KBM-7 (cell line): ENCODE data around the gene WNT3A.
A peak's percentile ranks its signal among the peaks of the same experiment; 100 is the strongest.

Experiments used
- DNase-seq: peaks from one replicate; pipeline ENCODE4 v3.0.0-alpha.2; 2015
- in situ Hi-C: fragments of 300-500 bp; cut with MboI; formaldehyde crosslinking; loops from 2 replicates; pipeline ENCODE4 v1.14.3; 2020; ENCODE audit warnings: low sequenced_read_pairs, low pct_unique_long_range_greater_than_20kb, mixed read lengths

WNT3A gene

DNA sequence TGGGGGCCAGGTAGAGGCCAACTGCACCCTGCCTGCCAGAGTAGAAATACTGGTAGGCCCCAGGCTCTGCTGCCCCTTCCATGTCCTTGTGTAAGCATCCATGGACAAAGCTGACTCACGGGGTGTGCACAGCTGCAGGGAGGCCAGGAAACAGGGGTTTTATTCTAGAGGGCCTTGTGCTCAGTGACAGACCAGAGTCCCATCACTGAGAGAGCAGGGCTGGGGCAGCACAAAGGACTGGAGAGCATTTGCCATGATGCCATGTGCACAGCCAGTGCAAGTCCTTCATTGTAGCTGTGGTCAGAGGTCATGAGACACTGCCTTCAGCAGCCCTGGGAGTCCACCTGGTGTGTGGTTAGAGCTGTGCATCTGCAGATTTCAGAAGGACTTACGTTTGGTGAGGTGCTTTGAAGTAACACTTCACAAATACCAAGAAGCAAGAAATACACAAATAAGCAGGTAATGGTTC, 83.8 kb downstream of the WNT3A start:
- no peak for DNase-seq
- in situ Hi-C loops: no loop called here

DNA sequence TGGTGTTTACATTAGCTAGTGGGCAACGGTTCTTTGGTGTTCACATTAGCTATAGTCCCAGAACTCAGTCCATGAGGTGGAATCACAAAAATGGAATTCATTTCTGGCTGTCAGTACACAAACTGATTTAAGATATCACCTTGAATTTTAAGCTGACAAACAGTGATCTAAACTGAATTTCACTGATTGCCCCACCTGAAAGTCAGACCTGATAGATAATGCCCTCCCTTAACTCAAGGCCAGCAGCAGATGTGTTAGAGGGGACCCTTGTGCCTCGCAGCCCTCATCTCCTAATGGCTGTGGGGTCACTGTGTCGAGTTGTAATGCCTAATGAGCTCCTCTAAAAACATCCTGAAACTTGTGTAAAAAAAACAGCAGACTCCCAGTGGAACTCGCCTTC, 84.3 kb downstream of the WNT3A start:
- in situ Hi-C loops: no loop called here
- no peak for DNase-seq

DNA sequence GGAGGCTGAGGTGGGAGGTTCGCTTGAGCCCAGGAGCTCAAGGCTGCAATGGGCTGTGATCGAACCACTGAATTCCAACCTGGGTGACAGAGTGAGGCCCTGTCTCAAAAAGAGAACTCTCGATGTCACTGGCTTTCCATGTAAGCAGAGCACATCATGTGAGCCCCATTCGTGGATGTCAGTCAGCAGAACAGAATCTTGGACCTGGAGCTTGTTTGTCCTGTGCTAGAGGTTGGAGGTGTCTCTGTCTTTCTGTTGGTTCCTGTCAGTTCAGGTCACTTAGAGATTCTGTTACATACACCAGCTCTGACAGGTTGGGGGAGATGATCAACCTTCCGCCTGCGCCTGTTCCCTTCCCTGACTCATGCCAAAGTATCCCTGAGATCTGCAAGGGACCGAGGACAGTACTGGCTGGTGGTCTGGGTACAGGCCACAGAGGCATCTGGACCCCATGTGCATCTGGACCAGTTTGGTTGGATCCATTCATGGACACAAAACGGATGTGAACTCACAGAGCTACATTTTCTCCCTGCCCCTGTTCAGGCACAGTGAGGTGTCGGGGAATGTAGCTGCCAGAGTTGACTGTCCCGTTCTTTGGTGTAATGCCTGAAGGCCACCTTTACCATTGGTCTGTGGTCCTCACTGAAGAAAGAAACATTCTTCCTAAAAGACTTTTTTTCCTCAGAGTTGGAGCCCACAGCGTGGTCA, 85.7 kb downstream of the WNT3A start:
- in situ Hi-C loops: no loop called here
- DNase-seq: no peak

DNA sequence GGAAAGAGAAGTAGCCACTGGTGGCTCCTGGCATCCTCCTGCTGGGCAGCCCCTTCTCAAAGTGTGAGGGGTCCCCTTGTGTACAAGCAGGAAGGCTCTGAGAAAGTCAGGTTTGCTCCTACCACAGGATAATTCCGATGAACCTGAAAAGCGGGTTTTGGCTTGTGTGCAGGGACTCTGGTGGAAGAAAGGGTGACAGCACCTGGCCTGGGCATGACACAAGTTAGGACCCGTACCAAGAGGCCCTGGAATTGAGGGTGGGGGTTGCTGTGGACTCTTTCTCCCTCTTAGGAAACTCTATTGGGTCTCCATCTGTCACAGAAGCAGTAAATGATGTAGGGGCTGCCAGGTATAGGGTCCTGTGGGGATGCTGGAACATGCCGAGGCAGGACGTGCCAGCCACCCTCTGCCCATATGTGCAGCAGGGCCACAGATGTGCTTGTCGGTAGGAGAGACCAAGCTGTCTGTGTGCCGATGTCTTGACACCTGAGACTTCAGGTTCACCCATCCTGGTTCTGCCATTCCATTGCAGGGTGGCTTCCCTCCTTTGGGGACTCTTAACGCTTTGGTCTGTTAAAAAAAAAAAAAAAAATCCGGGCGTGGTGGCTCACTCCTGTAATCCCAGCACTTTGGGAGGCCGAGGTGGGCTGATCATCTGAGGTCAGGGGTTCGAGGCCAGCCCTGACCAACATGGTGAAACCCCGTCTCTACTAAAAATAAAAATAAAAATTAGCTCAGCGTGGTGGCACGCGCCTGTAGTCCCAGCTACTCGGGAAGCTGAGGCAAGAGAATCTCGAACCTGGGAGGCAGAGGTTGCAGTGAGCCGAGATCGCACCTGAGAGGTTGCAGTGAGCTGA, 86.5 kb downstream of the WNT3A start:
- no peak for DNase-seq
- in situ Hi-C loops: no loop called here

DNA sequence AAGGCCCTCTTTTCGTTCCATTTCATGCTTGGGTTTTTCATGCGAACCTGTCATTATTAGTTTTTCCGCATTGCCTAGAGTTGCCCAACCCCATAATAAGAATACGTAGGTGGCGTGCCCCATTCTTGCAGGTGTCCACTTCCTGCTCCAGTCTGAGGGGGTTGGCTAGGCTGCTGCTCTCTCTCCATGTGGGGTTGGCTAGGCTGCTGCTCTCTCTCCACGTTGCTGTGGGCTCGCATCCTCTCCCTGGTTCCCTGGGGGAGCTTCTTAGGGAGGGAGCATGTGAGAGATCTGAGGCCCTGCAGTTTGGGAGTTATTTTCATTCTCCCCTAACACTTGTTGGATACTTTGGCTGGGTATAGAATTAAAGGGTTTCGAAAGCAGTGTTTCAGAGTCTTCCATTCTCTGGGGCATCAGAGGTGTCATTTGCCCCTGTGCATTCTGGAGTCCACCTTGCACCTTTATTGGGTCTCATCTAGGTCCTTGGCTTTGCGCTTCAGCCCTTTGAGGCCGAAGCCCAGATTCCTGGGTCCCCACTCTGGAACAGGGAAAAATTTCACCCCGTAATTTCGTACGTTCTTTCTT, 87.7 kb downstream of the WNT3A start:
- in situ Hi-C loops: no loop called here
- no peak for DNase-seq

DNA sequence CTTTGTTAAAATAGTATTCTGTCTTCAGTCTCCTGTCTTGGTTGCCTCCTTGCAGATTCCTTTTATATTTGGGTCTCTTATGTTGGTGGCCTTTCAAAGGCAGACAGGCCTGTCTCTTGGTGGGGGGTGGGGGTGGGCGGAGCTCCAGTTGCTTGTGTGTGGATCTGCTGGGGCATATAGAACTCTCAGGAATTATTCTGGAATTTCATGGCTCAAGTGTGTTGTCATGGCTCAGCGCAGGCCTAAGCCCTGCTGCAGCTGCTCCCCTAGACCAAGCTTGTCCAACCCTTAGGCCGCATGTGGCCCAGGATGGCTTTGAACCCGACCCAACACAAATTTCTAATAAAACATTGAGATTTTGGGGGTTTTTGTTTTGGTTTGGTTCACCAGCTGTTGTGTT, 88.4 kb downstream of the WNT3A start:
- no peak for DNase-seq
- in situ Hi-C loops: no loop called here

DNA sequence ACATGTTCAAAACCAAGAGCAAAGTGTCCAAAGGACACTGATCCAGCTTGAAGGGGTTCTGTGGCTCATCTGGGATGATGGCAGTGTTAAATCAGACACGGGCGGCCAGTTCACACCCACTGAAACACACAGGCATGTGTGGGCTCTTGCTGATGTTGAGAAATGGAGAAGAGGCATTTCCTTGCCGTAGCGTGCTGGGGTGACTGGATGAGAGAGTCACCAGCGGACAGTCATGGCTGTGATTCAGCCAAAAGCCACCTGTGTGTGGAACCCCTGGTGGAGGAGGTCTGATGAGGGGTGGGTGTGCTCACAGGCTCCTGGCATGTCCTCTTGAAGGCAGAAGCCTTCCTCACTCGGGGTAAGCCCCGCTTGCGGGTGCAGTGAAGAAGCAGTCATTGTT, 89.1 kb downstream of the WNT3A start:
- in situ Hi-C loops: no loop called here
- no peak for DNase-seq

DNA sequence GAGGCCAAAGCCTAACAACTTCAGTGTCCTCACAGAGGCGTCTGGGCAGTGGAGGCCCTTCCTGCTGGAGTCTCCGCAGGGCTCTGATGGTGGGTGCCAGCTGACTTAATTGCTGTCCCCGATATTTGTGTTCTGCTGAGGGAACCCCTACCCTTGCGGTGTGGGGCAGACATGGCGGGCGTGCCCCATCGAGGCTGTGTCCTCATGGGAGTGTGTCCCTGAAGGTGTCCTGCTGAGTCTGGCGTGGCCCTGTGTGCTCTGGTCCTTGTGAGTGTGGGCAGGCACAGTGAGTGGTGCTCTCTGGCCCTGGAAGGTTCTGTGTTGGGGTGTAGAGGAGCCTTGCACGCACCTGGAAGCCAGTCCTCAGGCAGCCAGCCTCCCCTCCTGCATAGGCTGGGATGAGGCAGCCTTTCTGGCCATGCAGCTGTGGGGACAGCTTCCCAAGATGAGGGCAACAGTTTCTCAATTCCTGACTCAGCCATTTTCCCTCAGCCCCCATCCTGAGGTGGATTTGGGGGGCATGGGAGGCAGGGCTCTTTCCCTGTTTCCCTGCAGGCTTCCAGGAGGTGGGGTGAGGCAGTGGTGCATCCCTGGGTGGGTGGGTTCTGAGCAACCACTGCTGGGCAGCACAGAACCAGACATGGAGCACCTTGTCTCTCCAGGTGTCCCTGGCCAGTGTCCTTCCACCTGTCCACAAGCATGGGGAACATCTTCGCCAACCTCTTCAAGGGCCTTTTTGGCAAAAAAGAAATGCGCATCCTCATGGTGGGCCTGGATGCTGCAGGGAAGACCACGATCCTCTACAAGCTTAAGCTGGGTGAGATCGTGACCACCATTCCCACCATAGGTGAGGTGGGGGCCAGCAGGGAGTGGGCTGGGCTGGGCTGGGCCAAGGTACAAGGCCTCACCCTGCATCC, 89.9 kb downstream of the WNT3A start:
- no peak for DNase-seq
- in situ Hi-C loops: no loop called here

DNA sequence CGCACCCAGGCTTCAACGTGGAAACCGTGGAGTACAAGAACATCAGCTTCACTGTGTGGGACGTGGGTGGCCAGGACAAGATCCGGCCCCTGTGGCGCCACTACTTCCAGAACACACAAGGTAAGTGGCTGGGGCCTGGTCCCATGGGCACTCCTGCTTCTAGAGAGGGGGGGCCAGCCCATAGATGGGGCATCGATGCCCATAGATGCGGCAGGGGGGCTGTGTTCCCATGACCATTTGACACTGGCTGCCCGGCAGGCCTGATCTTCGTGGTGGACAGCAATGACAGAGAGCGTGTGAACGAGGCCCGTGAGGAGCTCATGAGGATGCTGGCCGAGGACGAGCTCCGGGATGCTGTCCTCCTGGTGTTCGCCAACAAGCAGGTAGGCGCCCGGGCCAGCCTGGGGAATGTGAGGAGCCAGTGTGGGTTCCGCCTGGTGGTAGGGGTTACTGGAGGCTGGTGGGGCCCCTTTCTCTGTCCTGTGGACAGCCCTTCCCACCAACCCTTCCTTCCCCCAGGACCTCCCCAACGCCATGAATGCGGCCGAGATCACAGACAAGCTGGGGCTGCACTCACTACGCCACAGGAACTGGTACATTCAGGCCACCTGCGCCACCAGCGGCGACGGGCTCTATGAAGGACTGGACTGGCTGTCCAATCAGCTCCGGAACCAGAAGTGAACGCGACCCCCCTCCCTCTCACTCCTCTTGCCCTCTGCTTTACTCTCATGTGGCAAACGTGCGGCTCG, 90.7 kb downstream of the WNT3A start:
- in situ Hi-C loops: no loop called here
- no peak for DNase-seq

DNA sequence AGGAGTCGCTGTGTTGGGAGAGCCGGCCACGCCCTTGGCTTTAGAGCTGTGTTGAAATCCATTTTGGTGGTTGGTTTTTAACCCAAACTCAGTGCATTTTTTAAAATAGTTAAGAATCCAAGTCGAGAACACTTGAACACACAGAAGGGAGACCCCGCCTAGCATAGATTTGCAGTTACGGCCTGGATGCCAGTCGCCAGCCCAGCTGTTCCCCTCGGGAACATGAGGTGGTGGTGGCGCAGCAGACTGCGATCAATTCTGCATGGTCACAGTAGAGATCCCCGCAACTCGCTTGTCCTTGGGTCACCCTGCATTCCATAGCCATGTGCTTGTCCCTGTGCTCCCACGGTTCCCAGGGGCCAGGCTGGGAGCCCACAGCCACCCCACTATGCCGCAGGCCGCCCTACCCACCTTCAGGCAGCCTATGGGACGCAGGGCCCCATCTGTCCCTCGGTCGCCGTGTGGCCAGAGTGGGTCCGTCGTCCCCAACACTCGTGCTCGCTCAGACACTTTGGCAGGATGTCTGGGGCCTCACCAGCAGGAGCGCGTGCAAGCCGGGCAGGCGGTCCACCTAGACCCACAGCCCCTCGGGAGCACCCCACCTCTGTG, 91.6 kb downstream of the WNT3A start:
- in situ Hi-C loops: no loop called here
- DNase-seq: no peak

DNA sequence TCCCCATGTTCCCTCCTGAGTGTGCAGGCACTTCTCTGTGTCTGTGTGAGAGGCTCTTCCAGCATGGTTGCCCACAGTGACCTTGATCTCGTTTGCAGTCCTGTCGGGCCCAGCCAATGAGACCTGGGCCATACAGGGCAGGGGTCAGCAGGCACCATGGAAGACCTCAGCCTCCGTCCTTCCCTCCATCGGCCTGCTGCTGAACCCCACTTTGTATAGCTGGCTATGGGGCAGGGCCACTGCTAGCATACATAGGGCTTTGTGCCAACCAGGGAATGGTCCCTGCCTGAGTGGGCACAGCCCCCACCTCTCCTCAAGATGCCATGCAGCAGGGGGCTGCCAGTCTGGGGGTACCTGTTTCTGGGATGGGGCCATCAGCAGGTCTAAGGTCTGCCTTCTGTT, 92.5 kb downstream of the WNT3A start:
- in situ Hi-C loops: no loop called here

DNA sequence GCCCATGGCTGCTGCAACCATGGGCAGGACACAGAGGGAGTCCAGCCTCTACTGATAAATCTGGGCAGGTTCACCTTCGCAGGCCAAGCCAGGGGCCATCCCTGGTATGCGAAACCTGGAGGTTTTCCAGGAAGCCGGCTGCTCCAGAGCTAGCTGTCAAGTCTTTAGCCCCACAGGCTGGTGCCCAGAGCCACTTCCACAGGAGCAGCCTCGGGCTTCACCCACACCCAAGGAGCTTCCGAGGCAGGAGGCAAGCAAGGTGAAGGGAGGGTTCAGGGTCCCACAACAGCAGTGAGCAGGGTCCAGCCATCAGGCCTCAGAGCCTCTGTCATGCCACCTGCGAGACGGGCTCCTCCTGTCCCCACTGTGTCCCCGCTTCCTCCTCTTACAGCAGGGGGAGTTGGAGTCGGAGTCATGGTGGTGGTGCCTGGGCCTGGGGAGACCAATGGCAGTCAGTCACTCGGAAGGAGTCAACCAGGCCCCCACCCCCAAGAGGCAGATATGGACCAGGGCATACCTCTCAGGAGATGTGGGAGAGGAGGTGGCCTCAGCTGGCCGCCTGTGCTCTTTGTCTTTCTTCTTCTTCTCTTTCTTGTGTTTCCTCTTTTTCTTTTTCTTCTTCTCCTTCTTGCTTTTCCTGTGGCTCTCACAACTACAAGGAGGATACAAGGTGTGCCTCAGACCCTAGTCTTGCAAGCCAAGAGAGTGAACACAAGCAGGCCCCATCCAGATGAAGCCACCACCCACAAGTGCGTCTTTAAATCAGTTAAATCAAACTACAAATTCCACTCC, 94.2 kb downstream of the WNT3A start:
- in situ Hi-C loops: no loop called here
- DNase-seq: peak; percentile 21

More for the DNA sequence above, 92.5 kb downstream of the WNT3A start:
- no peak for DNase-seq

DNA sequence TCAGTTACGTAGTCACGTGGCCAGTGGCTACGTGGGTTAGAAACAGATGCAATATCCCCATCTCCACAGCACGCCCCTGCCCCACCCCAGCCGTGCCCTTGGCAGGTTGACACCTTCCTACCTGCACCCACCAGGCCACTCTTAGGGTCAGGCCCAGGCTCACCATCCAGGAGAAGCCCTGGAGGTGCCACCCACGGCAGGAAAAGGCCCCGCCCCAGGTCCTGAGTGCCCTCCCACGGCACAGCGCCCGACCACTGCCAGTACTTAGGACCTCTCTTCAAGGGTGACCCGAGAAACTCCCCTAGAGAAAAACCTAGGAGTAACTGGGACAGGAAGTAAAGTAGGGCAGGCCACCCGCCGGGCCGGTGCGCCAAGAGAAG, 94.8 kb downstream of the WNT3A start:
- in situ Hi-C loops: no loop called here
- no peak for DNase-seq

DNA sequence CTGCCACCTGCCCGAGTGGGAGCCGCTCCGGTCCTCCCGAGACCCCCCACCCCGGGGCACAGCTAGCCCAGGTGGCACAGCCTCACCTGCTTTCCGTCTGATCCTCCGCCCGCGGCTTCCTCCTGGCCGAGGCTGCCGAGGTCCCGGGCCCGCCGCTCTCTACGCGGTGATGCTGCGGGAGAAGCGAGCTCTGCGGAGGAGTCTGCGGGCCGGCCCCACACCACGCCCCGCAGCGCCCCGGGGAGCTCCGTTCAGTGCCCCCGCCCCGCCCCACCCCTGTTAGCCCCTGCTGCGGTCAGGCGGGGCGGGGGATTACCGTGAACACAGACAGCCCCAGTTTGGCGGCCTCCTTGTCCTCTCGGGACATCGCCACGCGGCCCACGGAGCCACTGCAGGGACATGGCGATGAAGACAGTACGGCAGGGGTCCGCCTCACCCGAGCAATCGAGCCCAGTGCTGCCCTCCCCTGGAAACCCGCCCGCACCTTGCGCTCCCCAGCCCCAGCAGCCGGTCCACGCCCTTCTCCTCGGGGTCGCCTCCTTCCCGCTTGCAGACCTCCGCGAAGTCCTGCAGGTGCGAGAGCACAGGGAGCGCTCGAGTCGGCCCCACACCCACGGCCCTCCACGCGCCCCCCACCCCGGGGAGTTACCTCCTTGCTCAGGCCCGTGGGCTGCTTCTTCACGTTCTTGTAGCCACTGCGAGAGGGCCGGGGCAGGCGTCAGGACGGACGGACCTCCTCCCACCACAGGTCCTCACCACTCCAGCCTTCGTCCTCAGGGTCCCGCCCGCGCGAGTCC, 95.4 kb downstream of the WNT3A start:
- in situ Hi-C loops: no loop called here
- peak; percentile 65 for DNase-seq

DNA sequence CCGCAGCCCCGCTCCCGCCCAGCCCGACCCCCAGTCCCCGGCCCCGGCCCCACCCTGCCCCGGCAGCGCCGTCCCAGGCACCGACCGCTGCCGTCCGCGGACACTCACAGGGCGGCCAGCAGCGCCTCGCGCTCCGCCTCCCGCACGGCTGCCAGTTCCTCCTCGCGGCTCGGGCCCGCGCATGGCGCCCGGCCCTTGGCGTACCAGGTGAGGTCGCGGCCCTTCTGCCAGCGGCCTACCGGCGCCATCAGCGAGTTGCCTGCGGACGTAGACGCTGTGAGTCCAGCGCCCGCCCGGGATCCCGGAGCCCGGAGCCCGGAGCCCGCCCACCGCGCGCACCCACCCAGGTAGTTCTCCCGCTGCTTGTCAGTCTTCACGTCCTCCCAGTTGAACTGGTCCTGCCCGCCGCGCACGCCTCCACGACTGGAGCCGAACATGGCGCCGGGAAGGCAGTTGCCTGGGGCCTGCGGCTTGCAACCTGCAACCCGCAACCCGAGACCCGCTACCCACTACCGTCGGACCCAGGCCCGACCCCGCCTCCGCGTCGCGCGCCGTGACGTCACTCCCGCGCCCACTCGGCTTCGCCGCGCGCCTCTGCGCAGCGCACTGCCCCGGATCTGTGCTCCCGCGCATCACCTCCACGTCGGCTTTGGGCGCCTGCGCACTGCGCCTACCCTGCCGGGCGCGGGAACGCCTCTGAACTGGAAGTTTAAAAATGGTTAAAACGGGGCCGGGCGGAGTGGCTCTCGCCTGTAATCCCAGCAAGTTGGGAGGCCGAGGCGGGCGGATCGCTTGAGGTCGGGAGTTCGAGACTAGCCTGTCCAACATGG, 96.2 kb downstream of the WNT3A start, which contains the start of gene C1orf35:
C1orf35 (minus strand) TSS at position 535 of the 830 bp plus-strand sequence; CDS start at position 437, 98 bp downstream.
- DNase-seq: peak; percentile 94

More for the DNA sequence above, 96.2 kb downstream of the WNT3A start, which contains the start of gene C1orf35:
- in situ Hi-C loops: no loop called here
